DMS 273 (cell line): ENCODE results near the gene CFAP100.

Experiments used
- DNase-seq: peaks from one replicate; lab custom pipeline; 2025; ENCODE audit not compliant: unreplicated experiment; lab: John Stamatoyannopoulos, UW

Gene CFAP100

GRCh38 chr3:126475413-126476114, 80.9 kb downstream of the CFAP100 start, which contains the start of gene ZXDC:
TSS of gene ZXDC (minus strand) at chr3:126475891. CDS start at chr3:126475865, 26 bp downstream.
- DNase-seq, result peak; percentile 99

DNA sequence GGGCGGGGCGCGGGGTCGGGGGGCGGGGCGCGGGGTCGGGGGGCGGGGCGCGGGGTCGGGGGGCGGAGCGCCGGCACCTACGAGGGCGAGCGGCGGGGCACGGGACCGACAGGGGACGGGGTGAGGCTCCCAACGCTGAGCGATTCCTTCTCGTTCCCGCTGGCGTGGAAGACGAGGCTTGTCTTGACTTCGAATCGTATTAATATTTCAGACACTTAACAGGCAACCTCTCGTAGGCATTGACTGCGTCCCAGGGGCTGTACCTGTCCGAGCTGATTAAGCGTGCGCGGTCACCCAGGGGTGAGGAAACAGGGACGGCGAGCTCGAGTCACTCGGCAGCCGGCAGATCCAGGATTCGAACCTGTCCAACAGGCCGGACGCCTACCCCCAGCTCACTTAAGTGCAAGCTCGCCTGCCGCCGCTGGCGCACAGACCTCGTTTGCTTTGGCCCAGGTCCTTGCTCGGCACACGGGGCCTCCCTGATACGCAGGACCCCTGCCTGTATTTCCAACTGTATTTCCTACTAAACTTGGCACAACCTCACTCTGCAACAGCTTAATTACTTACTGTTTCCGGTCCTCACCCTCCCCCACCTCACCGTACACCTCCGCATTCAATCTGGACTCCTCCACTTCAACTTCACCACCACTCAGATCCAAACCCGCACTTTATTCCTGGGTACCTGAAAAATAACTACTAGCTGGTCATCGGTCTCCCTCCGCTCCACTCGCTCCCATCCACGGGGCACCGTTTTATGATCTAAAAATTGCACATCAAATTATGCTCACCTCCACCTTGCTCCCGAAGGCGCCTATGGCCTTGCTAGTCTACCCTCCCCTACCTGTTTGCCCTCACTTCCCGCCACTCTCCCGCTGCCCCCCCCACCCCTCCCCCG, 81.7 kb downstream of the CFAP100 start:
- DNase-seq, result peak; percentile 94

GRCh38 chr3:126477061-126477380, 82.3 kb downstream of the CFAP100 start:
- DNase-seq, result no peak

DNA sequence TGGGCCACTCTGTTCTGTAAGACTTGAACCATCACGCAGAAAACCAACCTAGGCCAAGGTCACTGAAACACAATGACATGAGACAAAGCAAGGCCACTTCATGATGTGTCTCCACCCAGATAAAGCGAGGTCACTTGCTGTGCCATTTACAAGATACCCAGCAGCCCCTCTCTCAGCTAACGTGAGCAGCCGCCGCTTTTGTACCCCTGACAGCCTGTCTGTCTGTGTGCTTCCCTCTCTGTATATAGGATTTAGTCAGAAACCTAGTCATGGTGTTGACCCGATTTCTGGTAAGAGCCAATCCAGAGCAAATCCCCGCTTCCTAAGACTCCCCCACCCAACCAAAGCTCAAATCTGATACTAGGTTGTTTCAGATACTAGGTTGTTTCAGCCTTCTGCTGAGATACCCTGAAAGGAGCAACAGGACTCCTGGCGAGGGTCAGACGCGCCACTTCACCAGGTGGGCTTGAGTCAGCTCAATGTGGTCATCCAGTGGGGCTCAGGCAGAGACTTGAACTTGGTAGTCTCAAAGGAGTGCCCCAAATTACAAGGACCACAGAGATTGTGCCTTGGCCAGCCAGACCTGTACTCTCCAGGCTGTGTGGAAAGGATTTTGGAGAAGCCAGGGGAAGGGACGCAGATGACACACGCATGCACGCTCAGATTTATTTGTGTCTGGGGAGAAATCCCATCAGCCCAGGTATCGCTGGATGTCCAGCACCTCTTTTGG, 84.0 kb downstream of the CFAP100 start:
- no peak for DNase-seq

GRCh38 chr3:126479642-126480041, 84.9 kb downstream of the CFAP100 start:
- no peak for DNase-seq

DNA sequence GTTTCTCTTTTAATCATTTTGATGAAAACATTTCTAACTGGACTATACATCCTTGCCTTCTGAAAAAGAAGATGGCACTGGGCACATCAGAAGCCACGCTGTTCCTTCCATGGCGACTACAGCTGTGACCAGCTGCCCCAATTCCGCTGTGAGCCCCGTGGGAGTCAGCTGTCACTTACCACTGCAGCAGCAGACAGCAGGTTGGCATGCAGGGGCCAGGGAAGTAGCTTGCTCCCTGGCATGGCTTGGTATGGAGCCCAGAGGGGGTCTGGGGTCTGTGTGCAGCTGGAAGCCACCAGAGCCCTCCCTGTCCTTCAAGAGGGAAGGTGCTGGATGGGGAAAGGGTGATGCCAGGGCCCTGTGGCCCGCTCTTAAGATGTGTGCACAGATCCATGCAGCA, 85.5 kb downstream of the CFAP100 start:
- DNase-seq, result peak; percentile 27

DNA sequence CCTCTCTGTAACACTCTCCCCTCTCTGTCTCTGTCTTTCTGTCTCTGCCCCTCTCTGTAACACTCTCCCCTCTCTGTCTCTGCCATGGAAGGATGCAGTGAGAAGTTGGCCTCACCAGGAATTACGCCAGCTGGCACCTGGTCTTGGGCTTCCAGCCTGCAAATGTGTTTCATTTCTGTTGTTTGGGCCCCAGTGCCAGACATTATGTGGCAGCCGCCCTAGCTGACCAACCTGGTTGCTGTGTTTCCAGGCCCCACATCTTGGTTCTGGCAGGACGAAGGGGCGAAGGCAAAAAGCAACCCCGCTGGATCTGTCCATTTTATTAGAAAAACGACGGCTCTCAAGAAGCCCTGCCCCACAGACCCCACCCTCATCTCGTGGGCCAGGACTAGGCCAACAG, 86.2 kb downstream of the CFAP100 start:
- DNase-seq, result peak; percentile 74

DNA sequence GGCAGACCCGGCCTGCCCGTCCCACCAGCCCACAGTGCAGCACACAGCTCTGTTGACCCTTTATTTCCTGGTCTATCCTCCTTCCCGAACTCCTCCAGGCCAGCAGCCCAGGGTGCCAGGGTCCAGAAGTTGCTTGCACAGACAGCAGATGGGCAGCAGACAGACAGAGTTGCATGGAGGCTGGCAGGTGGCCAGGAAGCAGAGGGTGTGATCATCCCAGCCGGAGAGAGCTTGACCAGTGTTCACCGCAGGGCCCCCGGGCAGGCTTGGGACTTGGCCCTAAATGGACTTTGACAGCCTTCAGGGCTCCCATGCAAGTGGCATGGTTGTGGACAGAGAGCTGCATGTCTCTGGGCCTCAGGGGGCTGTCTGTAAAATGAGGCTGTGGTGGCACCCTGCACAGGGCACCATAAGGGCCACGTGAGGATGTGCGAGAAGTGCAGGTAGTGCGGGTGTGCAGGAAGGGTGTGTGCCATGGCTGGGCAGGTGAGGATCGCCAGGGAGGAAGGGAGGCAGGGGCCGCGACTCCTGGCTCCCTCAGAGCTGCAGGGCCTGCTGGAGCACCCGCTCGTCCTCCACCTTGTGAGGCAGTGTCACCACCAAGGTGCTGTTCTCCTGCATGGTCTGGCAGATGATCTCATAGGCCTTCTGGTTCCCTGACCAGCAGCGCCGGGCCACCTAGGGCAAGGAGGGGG, 87.2 kb downstream of the CFAP100 start:
- DNase-seq, result peak; percentile 83

- DNase-seq, result no peak
These were observed 88.0 kb downstream of the CFAP100 start for GRCh38 chr3:126482503-126483255.

DNA sequence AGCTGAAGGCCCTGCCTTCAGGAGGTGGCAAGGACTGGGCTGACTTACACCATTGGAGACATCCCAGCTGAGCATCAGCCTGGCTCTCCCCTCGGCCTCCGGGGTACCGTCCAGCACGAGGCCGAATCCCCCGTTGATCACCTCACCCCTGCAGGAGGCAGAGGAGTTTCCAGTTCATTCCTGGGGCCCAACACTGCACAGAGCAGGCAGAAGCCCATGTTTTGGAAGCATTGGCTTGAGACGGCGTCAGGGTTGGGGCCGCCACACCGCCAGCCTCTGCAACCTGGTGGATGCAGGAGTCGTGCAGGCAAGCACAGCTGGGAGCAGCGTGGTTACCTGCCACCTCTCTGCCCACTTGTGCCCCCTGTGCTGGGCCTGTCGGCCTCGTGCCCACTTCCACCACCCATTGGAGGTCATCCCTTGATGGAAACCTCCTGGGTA, 88.6 kb downstream of the CFAP100 start:
- no peak for DNase-seq

DNA sequence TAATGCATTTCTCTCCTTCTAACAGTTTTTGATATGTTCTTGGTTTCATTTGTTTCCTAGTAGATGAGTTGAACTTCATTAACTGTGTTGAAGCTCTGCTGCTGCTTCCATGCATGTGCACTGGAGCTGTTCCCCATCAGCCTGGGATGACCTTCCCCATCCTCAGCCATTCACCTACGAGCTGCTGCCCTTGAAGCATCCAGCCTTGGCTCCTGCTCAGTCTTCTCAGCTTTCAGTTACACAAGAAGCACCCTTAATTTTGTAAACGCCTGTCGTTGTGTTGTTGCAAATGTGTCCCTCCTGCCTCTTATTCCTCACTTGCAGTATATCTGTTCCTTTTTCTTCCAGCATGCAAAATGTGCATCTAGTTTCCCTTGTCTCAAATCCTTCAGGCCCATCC, 89.4 kb downstream of the CFAP100 start:
- no peak for DNase-seq

GRCh38 chr3:126484662-126485061, 90.0 kb downstream of the CFAP100 start:
- DNase-seq, result no peak

GRCh38 chr3:126485176-126485897, 90.6 kb downstream of the CFAP100 start:
- DNase-seq, result no peak

DNA sequence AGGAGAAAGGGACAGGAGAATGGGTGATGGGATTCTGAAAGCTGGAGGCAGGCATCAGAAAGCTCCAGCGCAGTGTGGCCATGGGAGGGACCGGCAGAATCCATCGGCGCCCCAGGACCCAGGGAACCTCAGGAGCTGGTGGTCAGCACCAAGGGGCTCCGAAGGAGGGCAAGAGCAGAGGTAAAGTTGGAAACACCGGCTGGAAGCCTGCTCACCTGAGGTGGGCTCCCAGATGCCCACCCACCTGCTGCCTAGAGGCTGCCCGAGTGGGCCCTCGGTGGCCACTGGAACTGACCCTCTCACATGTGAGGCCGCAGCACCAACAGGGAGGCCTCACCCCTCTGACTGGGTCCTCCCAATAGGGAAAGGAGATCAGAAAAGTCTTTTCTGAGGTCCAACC, 91.2 kb downstream of the CFAP100 start:
- DNase-seq, result no peak
